ENCODE measurements around the gene STON1.
"Not testable (repeated sequence)": the region's sequence is repeated elsewhere in the genome, so short reads cannot be mapped to it uniquely, and the experiment has no call there.

Gene STON1

GRCh38 chr2:48596751-48597150 is 66.8 kb downstream of the STON1 start:
- not testable (repeated sequence) for H3K27me3 ChIP-seq (ENCODE audit: control insufficient read depth in 1 of 2, insufficient read depth in 2 of 2, low read length in 2 of 2); H3K4me1 ChIP-seq (ENCODE audit: insufficient read depth, low read length); H3K4me3 ChIP-seq (ENCODE audit: low read depth in 1 of 2, low read length in 2 of 2); H3K9me3 ChIP-seq (ENCODE audit: low read length); H3K27ac ChIP-seq (ENCODE audit: low read depth, low read length); H3K9ac ChIP-seq (ENCODE audit: low read length)
- H3K36me3 ChIP-seq (ENCODE audit: insufficient read depth, low read length): peaks cover 29% of the 10 kb centered on the region

- no peak overlapping the region for H3K9ac ChIP-seq (ENCODE audit: low read length)
- no peaks in the 10 kb centered on the region for H3K4me1 ChIP-seq (ENCODE audit: insufficient read depth, low read length)
- no peak overlapping the region for H3K4me3 ChIP-seq (ENCODE audit: low read depth in 1 of 2, low read length in 2 of 2)
- H3K27me3 ChIP-seq (ENCODE audit: control insufficient read depth in 1 of 2, insufficient read depth in 2 of 2, low read length in 2 of 2): no peaks in the 10 kb centered on the region
- H3K27ac ChIP-seq (ENCODE audit: low read depth, low read length): no peak overlapping the region
- H3K36me3 ChIP-seq (ENCODE audit: insufficient read depth, low read length): peaks cover 28% of the 10 kb centered on the region
- no peaks in the 10 kb centered on the region for H3K9me3 ChIP-seq (ENCODE audit: low read length)
Observed at GRCh38 chr2:48597492-48597891, 67.5 kb downstream of the STON1 start.

- peaks cover 19% of the 10 kb centered on the region for H3K36me3 ChIP-seq (ENCODE audit: insufficient read depth, low read length)
- H3K27me3 ChIP-seq (ENCODE audit: control insufficient read depth in 1 of 2, insufficient read depth in 2 of 2, low read length in 2 of 2): no peaks in the 10 kb centered on the region
- no peaks in the 10 kb centered on the region for H3K4me1 ChIP-seq (ENCODE audit: insufficient read depth, low read length)
- no peak overlapping the region for H3K4me3 ChIP-seq (ENCODE audit: low read depth in 1 of 2, low read length in 2 of 2)
- H3K9ac ChIP-seq (ENCODE audit: low read length): no peak overlapping the region
- no peak overlapping the region for H3K27ac ChIP-seq (ENCODE audit: low read depth, low read length)
- no peaks in the 10 kb centered on the region for H3K9me3 ChIP-seq (ENCODE audit: low read length)
Observed at GRCh38 chr2:48600204-48600813, 70.4 kb downstream of the STON1 start.

- Histone ChIP-seq H3K27ac (ENCODE audit: low read depth, low read length) (no peak overlapping the region), H3K27me3 (ENCODE audit: control insufficient read depth in 1 of 2, insufficient read depth in 2 of 2, low read length in 2 of 2) (no peaks in the 10 kb centered on the region), H3K36me3 (ENCODE audit: insufficient read depth, low read length) (peaks cover 14% of the 10 kb centered on the region), H3K4me3 (ENCODE audit: low read depth in 1 of 2, low read length in 2 of 2) (no peak overlapping the region), H3K4me1 (ENCODE audit: insufficient read depth, low read length) (no peaks in the 10 kb centered on the region), H3K9me3 (ENCODE audit: low read length) (no peaks in the 10 kb centered on the region), H3K9ac (ENCODE audit: low read length) (no peak overlapping the region)
Observed at GRCh38 chr2:48600917-48601316, 71.0 kb downstream of the STON1 start.

- H3K4me1 ChIP-seq (ENCODE audit: insufficient read depth, low read length): no peaks in the 10 kb centered on the region
- H3K27me3 ChIP-seq (ENCODE audit: control insufficient read depth in 1 of 2, insufficient read depth in 2 of 2, low read length in 2 of 2): no peaks in the 10 kb centered on the region
- no peak overlapping the region for H3K4me3 ChIP-seq (ENCODE audit: low read depth in 1 of 2, low read length in 2 of 2)
- H3K36me3 ChIP-seq (ENCODE audit: insufficient read depth, low read length): peaks cover 14% of the 10 kb centered on the region
- no peak overlapping the region for H3K27ac ChIP-seq (ENCODE audit: low read depth, low read length)
- no peak overlapping the region for H3K9ac ChIP-seq (ENCODE audit: low read length)
- no peaks in the 10 kb centered on the region for H3K9me3 ChIP-seq (ENCODE audit: low read length)
Observed at GRCh38 chr2:48601349-48601748, 71.4 kb downstream of the STON1 start.

GRCh38 chr2:48605482-48606175 is 75.7 kb downstream of the STON1 start:
- Histone ChIP-seq H3K4me3 (ENCODE audit: low read depth in 1 of 2, low read length in 2 of 2) (no peak overlapping the region), H3K4me1 (ENCODE audit: insufficient read depth, low read length) (no peaks in the 10 kb centered on the region), H3K27ac (ENCODE audit: low read depth, low read length) (no peak overlapping the region), H3K9ac (ENCODE audit: low read length) (no peak overlapping the region), H3K36me3 (ENCODE audit: insufficient read depth, low read length) (no peaks in the 10 kb centered on the region), H3K27me3 (ENCODE audit: control insufficient read depth in 1 of 2, insufficient read depth in 2 of 2, low read length in 2 of 2) (no peaks in the 10 kb centered on the region), H3K9me3 (ENCODE audit: low read length) (no peaks in the 10 kb centered on the region)

- H3K27ac ChIP-seq (ENCODE audit: low read depth, low read length): no peak overlapping the region
- no peaks in the 10 kb centered on the region for H3K27me3 ChIP-seq (ENCODE audit: control insufficient read depth in 1 of 2, insufficient read depth in 2 of 2, low read length in 2 of 2)
- H3K9ac ChIP-seq (ENCODE audit: low read length): no peak overlapping the region
- no peaks in the 10 kb centered on the region for H3K4me1 ChIP-seq (ENCODE audit: insufficient read depth, low read length)
- no peak overlapping the region for H3K4me3 ChIP-seq (ENCODE audit: low read depth in 1 of 2, low read length in 2 of 2)
- no peaks in the 10 kb centered on the region for H3K9me3 ChIP-seq (ENCODE audit: low read length)
- H3K36me3 ChIP-seq (ENCODE audit: insufficient read depth, low read length): no peaks in the 10 kb centered on the region
Observed at GRCh38 chr2:48607307-48608014, 77.5 kb downstream of the STON1 start.

GRCh38 chr2:48613211-48613610 is 83.3 kb downstream of the STON1 start:
- Histone ChIP-seq H3K27me3 (ENCODE audit: control insufficient read depth in 1 of 2, insufficient read depth in 2 of 2, low read length in 2 of 2) (no peaks in the 10 kb centered on the region), H3K9me3 (ENCODE audit: low read length) (no peaks in the 10 kb centered on the region), H3K27ac (ENCODE audit: low read depth, low read length) (no peak overlapping the region), H3K4me1 (ENCODE audit: insufficient read depth, low read length) (no peaks in the 10 kb centered on the region), H3K4me3 (ENCODE audit: low read depth in 1 of 2, low read length in 2 of 2) (no peak overlapping the region), H3K36me3 (ENCODE audit: insufficient read depth, low read length) (no peaks in the 10 kb centered on the region), H3K9ac (ENCODE audit: low read length) (no peak overlapping the region)

- H3K9ac ChIP-seq (ENCODE audit: low read length); H3K4me3 ChIP-seq (ENCODE audit: low read depth in 1 of 2, low read length in 2 of 2); H3K9me3 ChIP-seq (ENCODE audit: low read length); H3K27me3 ChIP-seq (ENCODE audit: control insufficient read depth in 1 of 2, insufficient read depth in 2 of 2, low read length in 2 of 2); H3K27ac ChIP-seq (ENCODE audit: low read depth, low read length); H3K36me3 ChIP-seq (ENCODE audit: insufficient read depth, low read length); H3K4me1 ChIP-seq (ENCODE audit: insufficient read depth, low read length): not testable (repeated sequence)
Observed at GRCh38 chr2:48614581-48614980, 84.6 kb downstream of the STON1 start.

GRCh38 chr2:48617618-48618017 is 87.7 kb downstream of the STON1 start, which contains the start of gene GTF2A1L:
TSS of gene GTF2A1L (plus strand) at chr2:48617856. CDS start at chr2:48617875, 19 bp downstream.
- Histone ChIP-seq H3K36me3 (ENCODE audit: insufficient read depth, low read length) (no peaks in the 10 kb centered on the region), H3K4me3 (ENCODE audit: low read depth in 1 of 2, low read length in 2 of 2) (no peak within 1 kb of the TSS), H3K4me1 (ENCODE audit: insufficient read depth, low read length) (peaks cover 7% of the 10 kb centered on the region), H3K27me3 (ENCODE audit: control insufficient read depth in 1 of 2, insufficient read depth in 2 of 2, low read length in 2 of 2) (no peaks in the 10 kb centered on the region), H3K9ac (ENCODE audit: low read length) (no peak within 1 kb of the TSS), H3K27ac (ENCODE audit: low read depth, low read length) (no peak within 1 kb of the TSS), H3K9me3 (ENCODE audit: low read length) (no peaks in the 10 kb centered on the region)

GRCh38 chr2:48619526-48619925 is 89.6 kb downstream of the STON1 start:
- Histone ChIP-seq H3K9me3 (ENCODE audit: low read length) (no peaks in the 10 kb centered on the region), H3K9ac (ENCODE audit: low read length) (no peak overlapping the region), H3K27ac (ENCODE audit: low read depth, low read length) (no peak overlapping the region), H3K4me1 (ENCODE audit: insufficient read depth, low read length) (peaks cover 7% of the 10 kb centered on the region), H3K36me3 (ENCODE audit: insufficient read depth, low read length) (no peaks in the 10 kb centered on the region), H3K27me3 (ENCODE audit: control insufficient read depth in 1 of 2, insufficient read depth in 2 of 2, low read length in 2 of 2) (no peaks in the 10 kb centered on the region), H3K4me3 (ENCODE audit: low read depth in 1 of 2, low read length in 2 of 2) (no peak overlapping the region)

All from muscle layer of colon (tissue), 2 donors.